ENCODE measurements around the gene TOMM7.

- TF ChIP-seq POLR2A (IDR thresholded peaks at IDR 0.05) (no peak), CTCF (IDR thresholded peaks at IDR 0.05) (no peak), POLR2AphosphoS5 (IDR thresholded peaks at IDR 0.05) (no peak)
Measured at GRCh38 chr7:22855049-22855392, 32.4 kb upstream of the TOMM7 start.

All from stomach (tissue), 4 donors.